Progenitor cell of endocrine pancreas (in vitro differentiated cells): Measurements from ENCODE around the gene EGF. TPM values are rescaled to one million over a fixed set of nuclear protein-coding genes. Genes with fewer than 3 reads are reported as not detected.
"Not testable (repeated sequence)": the region's sequence is repeated elsewhere in the genome, so short reads cannot be mapped to it uniquely, and the experiment has no call there.

Experiments used
- DNase-seq: peaks from one replicate; pipeline ENCODE4 v3.0.0; 2021; ENCODE audit warnings: low spot score; ENCODE audit not compliant: unreplicated experiment
- H3K27ac Mint-ChIP-seq: 2 replicates; pipeline ENCODE4 v1.8.0; 2021; ENCODE audit warnings: mild to moderate bottlenecking, moderate library complexity, mixed read lengths
- H3K27me3 Mint-ChIP-seq: 2 replicates; pipeline ENCODE4 v1.8.0; 2021; ENCODE audit warnings: mixed read lengths
- H3K36me3 Mint-ChIP-seq: 2 replicates; pipeline ENCODE4 v1.8.0; 2022; ENCODE audit warnings: mixed read lengths; ENCODE audit not compliant: insufficient read depth
- H3K4me1 Mint-ChIP-seq: 2 replicates; pipeline ENCODE4 v1.8.0; 2021; ENCODE audit warnings: low read depth, mixed read lengths
- H3K4me3 Mint-ChIP-seq: 2 replicates; pipeline ENCODE4 v1.8.0; 2021; ENCODE audit warnings: low read depth, mild to moderate bottlenecking, moderate library complexity, mixed read lengths
- H3K9me3 Mint-ChIP-seq: 2 replicates; pipeline ENCODE4 v1.8.0; 2021; ENCODE audit warnings: low read depth, mixed read lengths
- total RNA-seq: library from RNA; stranded (reverse); gene quantifications from 2 replicates; pipeline ENCODE4 v1.2.1, GENCODE V29; 2021
- TF ChIP-seq, protein P1 (sequence below): fragments of 200-600 bp; sonication (generic); IDR thresholded peaks from one replicate; pipeline ENCODE4 v1.5.0; 2021; ENCODE audit warnings: antibody characterized with exemption, mild to moderate bottlenecking; ENCODE audit not compliant: unreplicated experiment

EGF gene
- total RNA-seq, 1 donor from 2014 or later: 0.36 TPM

DNA sequence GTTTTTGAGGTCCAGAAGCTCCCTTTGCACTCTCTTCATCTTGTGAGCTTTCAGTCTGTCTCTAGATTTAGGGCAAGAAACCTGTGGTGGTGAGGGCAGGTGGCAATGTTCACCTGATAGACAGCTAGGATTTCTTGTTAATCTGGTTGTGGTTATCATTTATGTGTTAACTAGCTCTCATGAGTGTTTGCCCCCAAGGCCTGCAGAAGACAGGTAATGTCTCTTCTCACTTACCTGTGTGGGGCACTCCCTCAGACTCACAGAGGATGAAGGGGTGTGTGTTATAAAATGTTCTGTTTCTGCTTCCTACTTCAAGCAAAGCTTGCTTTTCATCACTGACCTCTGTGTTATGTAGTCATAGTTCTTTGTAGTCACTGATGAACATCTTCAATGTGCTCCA is 17.8 kb downstream of the EGF start:
- peaks cover 10% of the 10 kb centered on the region for H3K9me3 Mint-ChIP-seq
- H3K36me3 Mint-ChIP-seq: no peaks in the 10 kb centered on the region
- TF ChIP-seq, protein P1, sequence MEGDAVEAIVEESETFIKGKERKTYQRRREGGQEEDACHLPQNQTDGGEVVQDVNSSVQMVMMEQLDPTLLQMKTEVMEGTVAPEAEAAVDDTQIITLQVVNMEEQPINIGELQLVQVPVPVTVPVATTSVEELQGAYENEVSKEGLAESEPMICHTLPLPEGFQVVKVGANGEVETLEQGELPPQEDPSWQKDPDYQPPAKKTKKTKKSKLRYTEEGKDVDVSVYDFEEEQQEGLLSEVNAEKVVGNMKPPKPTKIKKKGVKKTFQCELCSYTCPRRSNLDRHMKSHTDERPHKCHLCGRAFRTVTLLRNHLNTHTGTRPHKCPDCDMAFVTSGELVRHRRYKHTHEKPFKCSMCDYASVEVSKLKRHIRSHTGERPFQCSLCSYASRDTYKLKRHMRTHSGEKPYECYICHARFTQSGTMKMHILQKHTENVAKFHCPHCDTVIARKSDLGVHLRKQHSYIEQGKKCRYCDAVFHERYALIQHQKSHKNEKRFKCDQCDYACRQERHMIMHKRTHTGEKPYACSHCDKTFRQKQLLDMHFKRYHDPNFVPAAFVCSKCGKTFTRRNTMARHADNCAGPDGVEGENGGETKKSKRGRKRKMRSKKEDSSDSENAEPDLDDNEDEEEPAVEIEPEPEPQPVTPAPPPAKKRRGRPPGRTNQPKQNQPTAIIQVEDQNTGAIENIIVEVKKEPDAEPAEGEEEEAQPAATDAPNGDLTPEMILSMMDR: no peak
- H3K4me1 Mint-ChIP-seq: peaks cover 4% of the 10 kb centered on the region
- H3K4me3 Mint-ChIP-seq: no peak overlapping the region
- H3K27ac Mint-ChIP-seq: peak overlapping the region; percentile 30
- no peaks in the 10 kb centered on the region for H3K27me3 Mint-ChIP-seq
- no peak for DNase-seq

DNA sequence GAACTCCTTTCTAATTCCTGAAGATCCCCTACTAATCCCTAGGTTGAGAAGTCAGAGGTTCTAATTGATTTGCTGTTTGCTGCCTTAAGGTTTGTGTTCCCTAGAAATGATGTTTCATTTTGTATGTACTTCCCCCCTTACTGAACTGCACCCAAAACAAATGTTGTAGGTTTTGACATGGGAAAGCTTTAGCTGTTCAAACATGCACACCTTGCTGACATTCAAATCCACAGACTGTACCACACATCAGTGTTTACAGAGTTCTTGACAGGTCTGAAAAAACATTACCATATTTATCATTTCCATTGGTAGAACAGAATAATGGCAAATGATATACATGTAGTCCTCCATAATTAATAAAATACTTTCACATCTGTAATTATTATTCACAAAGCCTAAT is 18.2 kb downstream of the EGF start:
- DNase-seq: no peak
- Mint-ChIP-seq H3K36me3 (no peaks in the 10 kb centered on the region), H3K4me1 (peaks cover 4% of the 10 kb centered on the region), H3K4me3 (no peak overlapping the region), H3K27me3 (no peaks in the 10 kb centered on the region), H3K9me3 (peaks cover 13% of the 10 kb centered on the region), H3K27ac (peak overlapping the region; percentile 30)
- TF ChIP-seq, protein P1: no peak

DNA sequence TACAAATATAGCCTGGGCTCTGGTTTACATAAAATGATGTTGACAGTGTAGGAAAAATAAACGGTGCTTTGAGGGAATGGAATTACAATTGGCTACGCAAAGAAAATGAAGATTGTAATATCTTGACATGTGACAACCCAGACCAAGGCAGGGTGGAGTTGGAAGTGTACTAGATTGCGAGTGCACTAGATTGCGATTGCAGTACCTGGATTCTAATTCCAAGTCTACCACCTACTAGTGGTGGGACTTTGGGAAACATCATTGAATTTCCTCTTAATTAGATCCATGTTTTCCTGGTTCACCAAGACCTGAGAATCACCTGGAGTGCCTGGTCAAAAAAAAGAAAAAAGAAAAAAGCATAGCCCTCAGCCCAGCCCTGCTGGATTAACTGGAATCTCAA is 18.6 kb downstream of the EGF start:
- TF ChIP-seq, protein P1: peak; percentile 29
- H3K4me3 Mint-ChIP-seq: no peak overlapping the region
- H3K9me3 Mint-ChIP-seq: peaks cover 13% of the 10 kb centered on the region
- peaks cover 4% of the 10 kb centered on the region for H3K4me1 Mint-ChIP-seq
- no peak for DNase-seq
- no peaks in the 10 kb centered on the region for H3K36me3 Mint-ChIP-seq
- H3K27me3 Mint-ChIP-seq: no peaks in the 10 kb centered on the region
- H3K27ac Mint-ChIP-seq: no peak overlapping the region

DNA sequence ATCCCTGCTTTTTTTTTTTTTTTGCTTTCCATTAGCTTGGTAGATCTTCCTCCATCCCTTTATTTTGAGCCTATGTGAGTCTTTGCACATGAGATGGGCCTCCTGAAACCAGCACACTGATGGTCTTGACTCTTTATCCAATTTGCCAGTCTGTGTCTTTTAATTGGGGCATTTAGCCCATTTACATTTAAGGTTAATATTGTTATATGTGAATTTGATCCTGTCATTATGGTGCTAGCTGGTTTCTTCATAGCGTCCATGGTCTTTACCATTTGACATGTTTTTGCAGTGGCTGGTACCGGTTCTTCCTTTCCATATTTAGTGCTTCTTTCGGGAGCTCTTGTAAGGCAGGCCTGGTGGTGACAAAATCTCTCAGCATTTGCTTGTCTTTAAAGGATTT is 24.7 kb downstream of the EGF start:
- H3K36me3 Mint-ChIP-seq: not testable (repeated sequence)

DNA sequence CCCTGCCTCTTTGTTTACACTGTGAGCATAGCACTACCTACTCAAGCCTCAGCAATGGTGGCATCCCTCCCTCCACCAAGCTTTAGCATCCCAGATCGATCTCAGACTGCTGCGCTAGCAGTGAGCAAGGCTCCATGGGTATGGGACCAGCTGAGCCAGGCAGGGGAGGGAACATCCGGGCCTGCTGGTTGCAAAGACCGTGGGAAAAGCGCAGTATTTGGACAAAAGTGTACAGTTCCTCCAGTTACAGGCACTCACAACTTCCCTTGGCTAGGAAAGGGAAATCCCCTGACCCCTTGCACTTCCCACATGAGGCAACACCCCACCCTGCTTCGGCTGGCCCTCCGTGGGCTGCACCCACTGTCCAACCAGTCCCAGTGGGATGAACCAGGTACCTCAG is 26.5 kb downstream of the EGF start:
- Mint-ChIP-seq H3K27ac (no peak overlapping the region), H3K9me3 (peaks cover 20% of the 10 kb centered on the region), H3K4me1 (no peaks in the 10 kb centered on the region), H3K4me3 (no peak overlapping the region), H3K36me3 (no peaks in the 10 kb centered on the region), H3K27me3 (no peaks in the 10 kb centered on the region)
- TF ChIP-seq, protein P1: no peak
- no peak for DNase-seq

More for the DNA sequence above, 24.7 kb downstream of the EGF start:
- H3K4me3 Mint-ChIP-seq, DNase-seq, H3K27ac Mint-ChIP-seq, H3K4me1 Mint-ChIP-seq, H3K27me3 Mint-ChIP-seq: not testable (repeated sequence)
- peaks cover 23% of the 10 kb centered on the region for H3K9me3 Mint-ChIP-seq

DNA sequence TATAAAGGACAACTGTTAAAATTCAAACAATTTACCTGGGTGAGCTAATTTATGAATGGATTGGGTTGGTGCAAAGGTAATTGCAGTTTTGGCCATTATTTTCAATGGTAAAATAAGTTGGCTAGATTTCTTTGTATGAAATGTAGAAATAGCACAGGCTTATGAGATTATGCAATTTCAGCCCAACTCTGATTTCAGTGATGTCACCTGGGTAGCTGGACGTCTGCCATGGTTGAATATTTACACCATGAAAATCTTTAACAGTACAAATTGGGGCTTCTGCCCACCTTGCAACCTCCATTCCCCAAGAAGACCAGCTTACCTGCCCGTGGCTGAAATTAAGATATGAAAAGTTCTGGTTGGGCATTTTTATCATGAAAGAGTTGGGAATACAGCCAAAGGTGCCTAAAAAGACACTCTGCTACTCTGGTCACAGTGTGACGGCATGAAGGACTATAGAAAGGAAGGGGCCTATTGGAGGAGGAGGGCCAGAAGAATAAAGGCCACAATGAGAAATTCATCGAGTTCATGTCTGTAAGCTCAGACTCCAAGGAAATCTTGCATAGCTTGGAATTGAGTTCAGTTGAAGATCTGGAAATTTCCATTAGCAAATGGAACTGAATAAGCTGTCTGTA is 29.7 kb downstream of the EGF start:
- H3K9me3 Mint-ChIP-seq: peaks cover under 1% of the 10 kb centered on the region
- no peak overlapping the region for H3K4me3 Mint-ChIP-seq
- no peaks in the 10 kb centered on the region for H3K36me3 Mint-ChIP-seq
- H3K4me1 Mint-ChIP-seq: no peaks in the 10 kb centered on the region
- no peak for DNase-seq
- H3K27ac Mint-ChIP-seq: no peak overlapping the region
- H3K27me3 Mint-ChIP-seq: no peaks in the 10 kb centered on the region
- TF ChIP-seq, protein P1: no peak
